K562 (cell line): ENCODE results near the gene SDK1. TPM values are rescaled to one million over a fixed set of nuclear protein-coding genes. Genes with fewer than 3 reads are reported as not detected.

Experiments
- ATAC-seq: fragments of 200-7000 bp; cut with Tn5 transposase; 3 replicates; pipeline ENCODE4 v1.9.1; 2020; ENCODE audit warnings: moderate library complexity
- BruUV-seq: library from RNA; stranded (reverse); fragments of 400-500 nt; replicated peaks from 2 replicates; lab custom pipeline; 2021; lab: Mats Ljungman, UMichigan
- CTCF ChIA-PET: fragments of 300-600 bp; formaldehyde crosslinking; extraction: SDS; loops from one replicate; lab custom pipeline; 2021; ENCODE audit warnings: low intra/inter-chr PET ratio; lab: Yijun Ruan, JAX
- POLR2A ChIA-PET: fragments of 300-600, 350-650 bp; sonication (Branson Sonifier 250); formaldehyde crosslinking; extraction: SDS; loops from one replicate; lab custom pipeline; 2021; ENCODE audit warnings: antibody characterized with exemption, inconsistent platforms; lab: Yijun Ruan, JAX
- DNase-seq, 4 experiments: peaks; one replicate each; pipeline versions ENCODE4 v3.0.0 to v3.0.0-alpha.2; 2011 to 2018; ENCODE audit warnings: low spot score in 3 of 4, mixed read lengths in 3 of 4; ENCODE audit errors: extremely low read depth in 1 of 4
- FAIRE-seq: peaks from 2 replicates; lab custom pipeline; 2011; peaks lifted over from hg19 to GRCh38; lab: Jason Lieb, UNC
- H2AFZ ChIP-seq: 2 replicates; pipeline ENCODE4 v1.6.0; 2011; ENCODE audit warnings: low read depth, low read length, control low read depth, inconsistent platforms
- H3K27ac ChIP-seq: fragments of 200-600 bp; 3 replicates; pipeline ENCODE4 v1.8.0; 2011; ENCODE audit warnings: low read depth, mild to moderate bottlenecking, control low read depth, inconsistent platforms, low read length, moderate library complexity, mixed read lengths; ENCODE audit errors: extremely low read depth
- H3K27me3 ChIP-seq, 2 experiments: fragments of 300-600 bp in 1 of 2; 2 replicates in 1 of 2; 3 replicates in 1 of 2; pipeline versions ENCODE4 v1.6.0 to v1.8.0; 2011; ENCODE audit warnings: inconsistent platforms in 2 of 2, low read length in 2 of 2, mild to moderate bottlenecking in 1 of 2, mixed read lengths in 1 of 2, moderate library complexity in 1 of 2; ENCODE audit not compliant: control insufficient read depth in 2 of 2, insufficient read depth in 2 of 2
- H3K36me3 ChIP-seq: fragments of 300-600 bp; 3 replicates; pipeline ENCODE4 v1.8.0; 2011; ENCODE audit warnings: mild to moderate bottlenecking, low read length, inconsistent platforms; ENCODE audit not compliant: control insufficient read depth, insufficient read depth
- H3K4me1 ChIP-seq, 2 experiments: fragments of 200-600 bp in 1 of 2; replicated peaks in 1 of 2; 2 replicates in 1 of 2; 3 replicates in 1 of 2; pipeline versions ENCODE4 v1.5.1 to v1.8.0; 2011; ENCODE audit warnings: inconsistent platforms in 2 of 2, low read length in 2 of 2, mild to moderate bottlenecking in 1 of 2, mixed read lengths in 1 of 2, moderate library complexity in 1 of 2; ENCODE audit not compliant: control insufficient read depth in 2 of 2, insufficient read depth in 2 of 2
- H3K4me2 ChIP-seq: 2 replicates; pipeline ENCODE4 v1.6.1; 2011; ENCODE audit warnings: low read length, control low read depth, inconsistent platforms, mixed read lengths; ENCODE audit not compliant: insufficient read depth
- H3K4me3 ChIP-seq: fragments of 200-600 bp; sonication (generic), shearing (Covaris generic); 2 replicates; pipeline ENCODE4 v1.5.1; 2016; ENCODE audit warnings: control low read depth, inconsistent platforms
- H3K79me2 ChIP-seq: fragments of 200-600 bp; 3 replicates; pipeline ENCODE4 v1.8.0; 2011; ENCODE audit warnings: low read length, inconsistent platforms; ENCODE audit not compliant: control insufficient read depth, insufficient read depth
- H3K9ac ChIP-seq, 2 experiments: 2 replicates each; pipeline versions ENCODE4 v1.6.0 to v1.6.1; 2011; ENCODE audit warnings: low read depth in 2 of 2, low read length in 2 of 2, control low read depth in 1 of 2, inconsistent platforms in 1 of 2, mild to moderate bottlenecking in 1 of 2, mixed read lengths in 1 of 2; ENCODE audit not compliant: insufficient read depth in 1 of 2
- H3K9me1 ChIP-seq: one replicate; pipeline ENCODE4 v1.6.0; 2011; ENCODE audit warnings: inconsistent platforms, mild to moderate bottlenecking, low read length, moderate library complexity; ENCODE audit not compliant: control insufficient read depth, insufficient read depth
- H3K9me3 ChIP-seq: replicated peaks from 2 replicates; pipeline ENCODE4 v1.5.1; 2011; ENCODE audit warnings: low read depth, low read length, inconsistent platforms; ENCODE audit not compliant: control insufficient read depth, insufficient read depth
- H4K20me1 ChIP-seq: replicated peaks from 2 replicates; pipeline ENCODE4 v1.6.1; 2011; ENCODE audit warnings: low read length, inconsistent platforms, mixed read lengths; ENCODE audit not compliant: control insufficient read depth, insufficient read depth
- BACH1 ChIP-seq: fragments of 200-800 bp; sonication (Bioruptor generic); IDR thresholded peaks from 2 replicates; pipeline ENCODE4 v1.6.1; 2016; ENCODE audit warnings: missing genetic modification characterization, missing compliant biosample characterization
- BMI1 ChIP-seq: fragments of 150-350 bp; IDR thresholded peaks from 2 replicates; pipeline ENCODE4 v1.6.1; 2014; ENCODE audit warnings: low read length
- CBX1 ChIP-seq: sonication (generic); IDR thresholded peaks from 2 replicates; pipeline ENCODE4 v1.6.1; 2016; ENCODE audit warnings: antibody characterized with exemption, low read depth, mild to moderate bottlenecking
- JUN ChIP-seq, 2 experiments: sonication (generic) in 1 of 2; formaldehyde crosslinking in 1 of 2; IDR thresholded peaks; 2 replicates each; pipeline versions ENCODE4 v1.6.1 to v1.8.0; 2012 to 2022; ENCODE audit warnings: borderline replicate concordance in 2 of 2, mild to moderate bottlenecking in 2 of 2, improper control_type of control experiment in 1 of 2, low read depth in 1 of 2, low read length in 1 of 2, missing genetic modification reagents in 1 of 2
- RUNX1 ChIP-seq: sonication (generic); IDR thresholded peaks from 2 replicates; pipeline ENCODE4 v1.6.1; 2016; ENCODE audit warnings: antibody characterized with exemption, low read depth
- ZBTB9 ChIP-seq: fragments of 450-650 bp; formaldehyde crosslinking; IDR thresholded peaks from 2 replicates; pipeline ENCODE4 v1.4.0; 2020; ENCODE audit warnings: mild to moderate bottlenecking, moderate library complexity
- WGBS: fragments of 100-300 bp; shearing (Covaris generic); methylation state at CpG from one replicate; pipeline ENCODE4 v1.1.6; 2016; ENCODE audit warnings: low coverage, mixed read lengths; ENCODE audit not compliant: insufficient coverage; ENCODE audit errors: missing lambda C conversion rate; 5-methylcytosine and 5-hydroxymethylcytosine counted together
- in situ Hi-C: fragments of 300-500 bp; cut with MboI; formaldehyde crosslinking; loops from 4 replicates; pipeline ENCODE4 v1.15.0; 2018; ENCODE audit warnings: inconsistent platforms, mixed read lengths
- intact Hi-C: fragments of 100-400 bp; cut with micrococcal nuclease; formaldehyde crosslinking; loops from 2 replicates; pipeline ENCODE4 v1.14.2; 2022
- polyA plus RNA-seq, 8 experiments: library from polyadenylated mRNA; depleted of rRNA in 4 of 8; stranded (reverse) in 5 of 8; unstranded in 3 of 8; fragments of >200 nt; fragmentation: Nextera tagmentation in 2 of 8; fragmentation: Illumina TruSeq in 1 of 8; extraction: Ambion mirVana in 2 of 8; extraction: Trizol in 1 of 8; gene quantifications; 2 replicates each; pipeline versions ENCODE4 v1.2.1 to v1.2.3, GENCODE V29; 2011 to 2014; ENCODE audit warnings: inconsistent platforms in 1 of 8, missing spikeins in 1 of 8
- total RNA-seq, 7 experiments: library from RNA; depleted of rRNA in 6 of 7; stranded (reverse); fragments of >200 nt in 6 of 7; fragmentation: Illumina TruSeq in 2 of 7; extraction: Trizol in 2 of 7; gene quantifications; 2 replicates each; pipeline versions ENCODE4 v1.2.1 to v1.2.3, GENCODE V29; 2011 to 2021; ENCODE audit warnings: low replicate concordance in 1 of 7
- TF ChIP-seq, protein P1 (sequence below): sonication (generic); formaldehyde crosslinking; IDR thresholded peaks from 2 replicates; pipeline ENCODE4 v1.8.1; 2023; ENCODE audit warnings: mild to moderate bottlenecking, missing genetic modification reagents, moderate library complexity

The SDK1 gene
- total and polyA plus RNA-seq, 9 of the 15 experiments (the other 6 are each of a cell fraction or from before 2014, with no cell fraction given) = 0.16 TPM; not detected in 8

- TF ChIP-seq JUN (IDR thresholded peaks at IDR 0.05; ENCODE audit: borderline replicate concordance, low read depth, low read length) (no peak), JUN (CRISPR knock-in tag; IDR thresholded peaks at IDR 0.05; ENCODE audit: borderline replicate concordance) (no peak), BMI1 (no peak)
- TF ChIP-seq, protein P1, sequence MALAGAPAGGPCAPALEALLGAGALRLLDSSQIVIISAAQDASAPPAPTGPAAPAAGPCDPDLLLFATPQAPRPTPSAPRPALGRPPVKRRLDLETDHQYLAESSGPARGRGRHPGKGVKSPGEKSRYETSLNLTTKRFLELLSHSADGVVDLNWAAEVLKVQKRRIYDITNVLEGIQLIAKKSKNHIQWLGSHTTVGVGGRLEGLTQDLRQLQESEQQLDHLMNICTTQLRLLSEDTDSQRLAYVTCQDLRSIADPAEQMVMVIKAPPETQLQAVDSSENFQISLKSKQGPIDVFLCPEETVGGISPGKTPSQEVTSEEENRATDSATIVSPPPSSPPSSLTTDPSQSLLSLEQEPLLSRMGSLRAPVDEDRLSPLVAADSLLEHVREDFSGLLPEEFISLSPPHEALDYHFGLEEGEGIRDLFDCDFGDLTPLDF (CRISPR knock-in tag) = no peak
Observed at GRCh38 chr7:4037877-4038276, 736.8 kb downstream of the SDK1 start (continued).

DNA sequence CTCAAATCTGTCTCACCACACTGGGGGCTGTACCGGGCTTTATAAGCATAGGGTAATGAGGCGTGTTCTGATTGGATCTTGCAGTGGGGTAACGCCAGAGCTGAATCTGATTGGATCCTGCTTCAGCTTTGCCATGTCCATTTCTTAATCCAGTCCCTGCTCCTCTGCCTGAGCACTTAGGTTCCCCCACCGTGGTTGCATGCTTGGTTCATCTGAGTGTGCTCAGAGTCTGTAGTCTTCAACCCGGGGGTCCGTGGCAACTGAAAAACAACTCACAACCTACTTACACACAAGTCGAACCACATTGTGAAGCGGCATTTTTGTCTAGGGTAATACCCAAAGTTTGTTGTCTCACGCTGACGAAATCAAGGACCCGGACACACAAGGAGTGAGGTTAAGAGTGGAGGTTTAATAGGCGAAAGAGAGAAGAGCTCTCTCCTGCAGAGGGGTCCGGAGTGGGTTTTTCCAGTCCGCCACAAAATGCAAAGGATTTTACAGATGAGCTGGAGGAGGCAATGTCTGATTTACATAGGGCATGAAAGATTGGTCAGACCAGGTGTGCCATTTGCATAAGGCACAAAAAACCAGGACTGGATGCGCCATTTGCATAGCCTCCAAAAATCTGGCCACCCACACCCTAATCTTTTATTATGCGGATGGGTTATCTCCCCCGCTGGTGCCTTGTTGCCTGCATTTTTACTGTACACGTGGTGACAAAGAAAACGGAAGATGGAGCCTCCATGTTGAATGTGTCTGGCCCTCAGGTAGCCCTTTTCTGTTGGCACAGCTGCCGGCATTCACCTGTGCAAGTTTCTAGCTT, 739.3 kb downstream of the SDK1 start:
- FAIRE-seq (peak; percentile 32), DNase-seq (no peak), ATAC-seq (no peak)
- no peaks in the 10 kb centered on the region for H3K36me3 ChIP-seq
- H2AFZ ChIP-seq = no peak overlapping the region
- under 1% methylated on average over 20 of the region's 20 CpGs for WGBS
- no peak overlapping the region for H3K4me2 ChIP-seq
- no peak overlapping the region for H3K4me3 ChIP-seq
- no peak overlapping the region for H3K9ac ChIP-seq
- no peaks in the 10 kb centered on the region for H3K4me1 ChIP-seq
- no peaks in the 10 kb centered on the region for H3K9me3 ChIP-seq
- CTCF ChIA-PET = no interaction called here
- H3K27me3 ChIP-seq = peaks cover 0 to 13% of the 10 kb centered on the region in 2 experiments; a peak in 2 of 5 replicates
- TF ChIP-seq CBX1 (no peak), ZBTB9 (CRISPR knock-in tag) (no peak), RUNX1 (no peak), BACH1 (tag) (no peak)
- no TSS peak for BruUV-seq
- H3K27ac ChIP-seq = no peak overlapping the region
- no peaks in the 10 kb centered on the region for H4K20me1 ChIP-seq
- no peaks in the 10 kb centered on the region for H3K79me2 ChIP-seq
- intact Hi-C loops (no loop called here), in situ Hi-C loops (no loop called here)
- no peaks in the 10 kb centered on the region for H3K9me1 ChIP-seq
- POLR2A ChIA-PET = interaction anchor here (1.5 kb wide), 1 partner anchor 9 kb away, joined by 4 read pairs; no protein-coding TSS in a partner anchor
